B cell (primary cell): ENCODE measurements around the gene GET4. TPM values are rescaled to one million over a fixed set of nuclear protein-coding genes. Genes with fewer than 3 reads are reported as not detected.

ENCODE experiments used
- ATAC-seq: fragments of 200-7000 bp; cut with Tn5 transposase; one replicate; pipeline ENCODE4 v1.10.0; 2021; ENCODE audit warnings: low read depth, mild to moderate bottlenecking, moderate number of reproducible peaks, moderate library complexity
- CTCF ChIA-PET: fragments of 350-600 bp; sonication (Branson Sonifier 250); formaldehyde crosslinking; loops from one replicate; lab custom pipeline; 2021; ENCODE audit warnings: antibody characterized with exemption, inconsistent platforms; lab: Charles Lee
- POLR2A ChIA-PET: fragments of 350-600 bp; sonication (Branson Sonifier 250); formaldehyde crosslinking; loops from one replicate; lab custom pipeline; 2021; ENCODE audit warnings: antibody characterized with exemption; lab: Charles Lee
- DNase-seq: peaks from one replicate; pipeline ENCODE4 v3.0.0; 2013
- H2AFZ ChIP-seq: 2 replicates; pipeline ENCODE4 v1.6.1; 2012; ENCODE audit warnings: mild to moderate bottlenecking, low read depth, low read length; ENCODE audit not compliant: insufficient read depth, poor library complexity, severe bottlenecking
- H3K27ac ChIP-seq, 2 donors: 1 replicate in 1 of 2; 2 replicates in 1 of 2; pipeline ENCODE4 v1.5.1; 2012 to 2013; ENCODE audit warnings: low read length in 2 of 2, mild to moderate bottlenecking in 2 of 2, moderate library complexity in 1 of 2
- H3K27me3 ChIP-seq, 4 experiments: fragments of 200-600 bp in 1 of 4; sonication (generic) in 1 of 4; replicated peaks in 1 of 4; 1 replicate in 2 of 4; 2 replicates in 2 of 4; pipeline versions ENCODE4 v1.6.1 to v1.7.0; 2013 to 2016; ENCODE audit warnings: low read length in 3 of 4, mild to moderate bottlenecking in 2 of 4, mixed read lengths in 1 of 4, moderate library complexity in 1 of 4; ENCODE audit not compliant: insufficient read depth in 4 of 4, control insufficient read depth in 3 of 4; ENCODE audit errors: control extremely low read depth in 1 of 4
- H3K36me3 ChIP-seq, 2 experiments: replicated peaks in 1 of 2; 1 replicate in 1 of 2; 2 replicates in 1 of 2; pipeline versions ENCODE4 v1.6.1 to v1.7.1; 2013; ENCODE audit warnings: low read length in 1 of 2; ENCODE audit not compliant: insufficient read depth in 2 of 2, control insufficient read depth in 1 of 2; ENCODE audit errors: control extremely low read depth in 1 of 2, extremely low read depth in 1 of 2
- H3K4me1 ChIP-seq, 2 donors: fragments of 200-600 bp in 1 of 2; sonication (generic) in 1 of 2; 1 replicate in 1 of 2; 2 replicates in 1 of 2; pipeline versions ENCODE4 v1.5.1 to v1.6.1; 2013 to 2017; ENCODE audit warnings: low read length in 2 of 2; ENCODE audit not compliant: control insufficient read depth in 2 of 2, insufficient read depth in 2 of 2
- H3K4me2 ChIP-seq: replicated peaks from 2 replicates; pipeline ENCODE3; 2012; ENCODE audit warnings: mild to moderate bottlenecking, low read depth, low read length; ENCODE audit not compliant: poor library complexity, severe bottlenecking
- H3K4me3 ChIP-seq, 5 experiments: fragments of 200-600 bp in 1 of 5; sonication (generic) in 1 of 5; 1 replicate in 3 of 5; 2 replicates in 2 of 5; pipeline versions ENCODE4 v1.5.1 to v1.7.0; 2011 to 2016; ENCODE audit warnings: low read length in 4 of 5, mild to moderate bottlenecking in 4 of 5, low read depth in 2 of 5, control low read depth in 1 of 5, moderate library complexity in 1 of 5; ENCODE audit not compliant: insufficient read depth in 1 of 5; ENCODE audit errors: control extremely low read depth in 1 of 5, extremely low read depth in 1 of 5
- H3K79me2 ChIP-seq: fragments of 200-600 bp; sonication (generic); one replicate; pipeline ENCODE4 v1.6.0; 2016; ENCODE audit warnings: low read length; ENCODE audit not compliant: control insufficient read depth, insufficient read depth
- H3K9ac ChIP-seq: fragments of 200-600 bp; sonication (generic); 2 replicates; pipeline ENCODE4 v1.6.1; 2017; ENCODE audit warnings: mild to moderate bottlenecking, low read length, moderate library complexity
- H3K9me3 ChIP-seq, 3 donors: one replicate each; pipeline versions ENCODE4 v1.6.1 to v1.7.1; 2013; ENCODE audit warnings: low read length in 2 of 3; ENCODE audit not compliant: control insufficient read depth in 2 of 3, insufficient read depth in 1 of 3; ENCODE audit errors: control extremely low read depth in 1 of 3
- H4K20me1 ChIP-seq: 2 replicates; pipeline ENCODE4 v1.6.0; 2012; ENCODE audit warnings: mild to moderate bottlenecking, low read length; ENCODE audit not compliant: insufficient read depth, control insufficient read depth, poor library complexity, severe bottlenecking
- H3K27ac Mint-ChIP-seq: one replicate; pipeline ENCODE4 v1.8.0; 2021; ENCODE audit warnings: mixed read lengths
- H3K27me3 Mint-ChIP-seq: one replicate; pipeline ENCODE4 v1.8.0; 2021; ENCODE audit warnings: mixed read lengths
- H3K4me1 Mint-ChIP-seq: one replicate; pipeline ENCODE4 v1.8.0; 2021; ENCODE audit warnings: mixed read lengths
- H3K4me3 Mint-ChIP-seq: one replicate; pipeline ENCODE4 v1.8.0; 2021; ENCODE audit warnings: mixed read lengths
- H3K9me3 Mint-ChIP-seq: one replicate; pipeline ENCODE4 v1.8.0; 2022; ENCODE audit warnings: mixed read lengths; ENCODE audit not compliant: insufficient read depth
- CTCF ChIP-seq: fragments of 200-600 bp; IDR thresholded peaks from one replicate; pipeline ENCODE4 v1.8.0; 2022; ENCODE audit warnings: antibody characterized with exemption, mild to moderate bottlenecking
- EZH2 ChIP-seq: IDR thresholded peaks from 2 replicates; pipeline ENCODE4 v1.6.1; 2012; ENCODE audit warnings: borderline replicate concordance, low read depth, mild to moderate bottlenecking, moderate library complexity, low read length; ENCODE audit not compliant: insufficient read depth, poor library complexity, severe bottlenecking
- WGBS: methylation state at CpG from one replicate; pipeline ENCODE4 v1.1.5; 2013; ENCODE audit warnings: missing lambda C conversion rate; ENCODE audit not compliant: insufficient coverage; 5-methylcytosine and 5-hydroxymethylcytosine counted together
- intact Hi-C: fragments of 100-400 bp; cut with micrococcal nuclease; formaldehyde crosslinking; loops from one replicate; pipeline ENCODE4 v1.10.0; 2022
- polyA plus RNA-seq: library from polyadenylated mRNA; depleted of rRNA; stranded (reverse); fragments of >200 nt; gene quantifications from 2 replicates; pipeline ENCODE4 v1.2.3, GENCODE V29; 2012
- total RNA-seq, 2 donors: library from RNA; stranded (reverse); fragments of 120-200 nt in 1 of 2; gene quantifications; 1 replicate in 1 of 2; 2 replicates in 1 of 2; pipeline versions ENCODE4 v1.2.3 to v1.2.4, GENCODE V29; 2013 to 2022

GET4 gene
- total and polyA plus RNA-seq, 2 donors (not counting 1 experiment from before 2014, with no cell fraction given), result 53.5 to 65.5 TPM

GRCh38 chr7:853366-854117, 22.8 kb upstream of the GET4 start:
- Histone ChIP-seq H3K9ac (no peak overlapping the region), H3K9me3 (no peaks in the 10 kb centered on the region), H3K4me3 (no peak overlapping the region), H3K27ac (no peak overlapping the region), H3K4me2 (no peak overlapping the region), H4K20me1 (peaks cover 6% of the 10 kb centered on the region), H2AFZ (no peak overlapping the region), H3K79me2 (no peaks in the 10 kb centered on the region), H3K4me1 (no peaks in the 10 kb centered on the region), H3K27me3 (no peaks in the 10 kb centered on the region), H3K36me3 (peaks cover 3 to 82% of the 10 kb centered on the region in 2 experiments)
- H3K9me3 Mint-ChIP-seq, result no peaks in the 10 kb centered on the region
- no peak overlapping the region for H3K4me3 Mint-ChIP-seq
- no peaks in the 10 kb centered on the region for H3K27me3 Mint-ChIP-seq
- DNase-seq, result no peak
- POLR2A ChIA-PET, result no interaction called here
- intact Hi-C loops, result no loop called here
- CTCF ChIA-PET, result interaction anchor here (1.1 kb wide), 1 partner anchor 20 kb away, joined by 5 read pairs; no protein-coding TSS in a partner anchor
- TF ChIP-seq EZH2, result no peak
- TF ChIP-seq CTCF, result no peak
- H3K4me1 Mint-ChIP-seq, result no peaks in the 10 kb centered on the region
- no peak for ATAC-seq
- WGBS, result 91% methylated on average over 33 of the region's 33 CpGs
- no peak overlapping the region for H3K27ac Mint-ChIP-seq

GRCh38 chr7:854118-854775, 22.1 kb upstream of the GET4 start:
- no peak overlapping the region for H2AFZ ChIP-seq
- WGBS, result 96% methylated on average over 29 of the region's 32 CpGs
- Mint-ChIP-seq H3K27me3 (no peaks in the 10 kb centered on the region), H3K9me3 (no peaks in the 10 kb centered on the region), H3K4me3 (no peak overlapping the region), H3K27ac (no peak overlapping the region), H3K4me1 (no peaks in the 10 kb centered on the region)
- ChIA-PET CTCF (no interaction called here), POLR2A (no interaction called here)
- no peaks in the 10 kb centered on the region for H3K27me3 ChIP-seq
- H3K79me2 ChIP-seq, result no peaks in the 10 kb centered on the region
- no peak overlapping the region for H3K4me2 ChIP-seq
- H3K27ac ChIP-seq, result no peak overlapping the region
- intact Hi-C loops, result no loop called here
- no peaks in the 10 kb centered on the region for H3K9me3 ChIP-seq
- no peak overlapping the region for H3K9ac ChIP-seq
- H3K4me1 ChIP-seq, result no peaks in the 10 kb centered on the region
- DNase-seq (no peak), ATAC-seq (no peak)
- H3K36me3 ChIP-seq, result peaks cover 3 to 84% of the 10 kb centered on the region in 2 experiments
- no peak for TF ChIP-seq CTCF
- H3K4me3 ChIP-seq, result no peak overlapping the region
- H4K20me1 ChIP-seq, result peaks cover 6% of the 10 kb centered on the region
